ENCODE measurements around the gene AKAP13.

DNA sequence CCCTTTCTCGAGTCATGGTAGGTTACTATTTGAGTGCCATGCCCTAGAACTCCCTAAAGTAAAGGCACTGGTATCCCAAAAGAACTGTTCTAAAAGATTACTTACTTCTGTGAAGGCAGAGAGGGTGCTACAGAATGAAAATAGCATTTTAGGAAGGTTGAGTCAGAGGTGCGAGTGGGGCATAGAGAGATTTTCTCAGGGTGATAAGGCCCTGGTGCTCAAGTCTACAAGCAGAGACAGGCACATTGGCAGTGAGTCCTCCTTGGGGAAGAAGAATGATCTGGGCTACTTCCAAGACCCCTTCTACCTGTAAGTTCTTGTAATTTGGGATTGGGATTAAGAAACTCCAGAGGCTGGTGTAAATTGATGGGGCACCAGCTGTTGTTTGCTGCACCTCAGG, 96.7 kb downstream of the AKAP13 start:
- TF ChIP-seq, protein P1, sequence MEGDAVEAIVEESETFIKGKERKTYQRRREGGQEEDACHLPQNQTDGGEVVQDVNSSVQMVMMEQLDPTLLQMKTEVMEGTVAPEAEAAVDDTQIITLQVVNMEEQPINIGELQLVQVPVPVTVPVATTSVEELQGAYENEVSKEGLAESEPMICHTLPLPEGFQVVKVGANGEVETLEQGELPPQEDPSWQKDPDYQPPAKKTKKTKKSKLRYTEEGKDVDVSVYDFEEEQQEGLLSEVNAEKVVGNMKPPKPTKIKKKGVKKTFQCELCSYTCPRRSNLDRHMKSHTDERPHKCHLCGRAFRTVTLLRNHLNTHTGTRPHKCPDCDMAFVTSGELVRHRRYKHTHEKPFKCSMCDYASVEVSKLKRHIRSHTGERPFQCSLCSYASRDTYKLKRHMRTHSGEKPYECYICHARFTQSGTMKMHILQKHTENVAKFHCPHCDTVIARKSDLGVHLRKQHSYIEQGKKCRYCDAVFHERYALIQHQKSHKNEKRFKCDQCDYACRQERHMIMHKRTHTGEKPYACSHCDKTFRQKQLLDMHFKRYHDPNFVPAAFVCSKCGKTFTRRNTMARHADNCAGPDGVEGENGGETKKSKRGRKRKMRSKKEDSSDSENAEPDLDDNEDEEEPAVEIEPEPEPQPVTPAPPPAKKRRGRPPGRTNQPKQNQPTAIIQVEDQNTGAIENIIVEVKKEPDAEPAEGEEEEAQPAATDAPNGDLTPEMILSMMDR (IDR thresholded peaks at IDR 0.05), result no peak
- no peak for TF ChIP-seq EZH2 (IDR thresholded peaks at IDR 0.05)

Data from neural progenitor cell (in vitro differentiated cells).